Effector memory CD4-positive, alpha-beta T cell (primary cell): ENCODE measurements around the gene TOPORS.
A peak's percentile ranks its signal among the peaks of the same experiment; 100 is the strongest.
"Not testable (repeated sequence)": the region's sequence is repeated elsewhere in the genome, so short reads cannot be mapped to it uniquely, and the experiment has no call there.

Source experiments
- DNase-seq, 3 donors: peaks; one replicate each; pipeline ENCODE4 v3.0.0-alpha.2; 2020
- H3K27ac ChIP-seq: 2 replicates; pipeline ENCODE4 v1.7.0; 2013; ENCODE audit warnings: mild to moderate bottlenecking, low read length, moderate library complexity; ENCODE audit not compliant: insufficient read depth, poor library complexity, severe bottlenecking
- H3K27me3 ChIP-seq: replicated peaks from 2 replicates; pipeline ENCODE4 v1.7.0; 2013; ENCODE audit warnings: mild to moderate bottlenecking, low read length; ENCODE audit not compliant: insufficient read depth, control insufficient read depth, poor library complexity, severe bottlenecking
- H3K36me3 ChIP-seq: 2 replicates; pipeline ENCODE4 v1.7.0; 2013; ENCODE audit warnings: mild to moderate bottlenecking, low read length, moderate library complexity; ENCODE audit not compliant: control insufficient read depth, insufficient read depth
- H3K4me1 ChIP-seq: 2 replicates; pipeline ENCODE4 v1.7.0; 2013; ENCODE audit warnings: low read length, mild to moderate bottlenecking; ENCODE audit not compliant: control insufficient read depth, insufficient read depth, poor library complexity, severe bottlenecking
- H3K4me3 ChIP-seq: 2 replicates; pipeline ENCODE4 v1.7.0; 2013; ENCODE audit warnings: low read length, low read depth, mild to moderate bottlenecking; ENCODE audit not compliant: insufficient read depth, poor library complexity, severe bottlenecking
- H3K9me3 ChIP-seq: 2 replicates; pipeline ENCODE4 v1.7.0; 2013; ENCODE audit warnings: mild to moderate bottlenecking, low read length, moderate library complexity; ENCODE audit not compliant: control insufficient read depth
- total RNA-seq, 3 donors: gene quantifications; one replicate each; lab custom pipeline; 2026; lab: John Stamatoyannopoulos, UW

TOPORS gene
- 82.1 to 123 (median 94.7) reads per million in 3 donors for total RNA-seq

GRCh38 chr9:32552172-32552872 is at the start of gene TOPORS, which contains the start of gene SMIM27:
TSS of gene TOPORS (minus strand) at chr9:32552586. CDS start at chr9:32552436, 150 bp downstream.
TSS of gene SMIM27 (plus strand) at chr9:32552327. CDS start at chr9:32552435, 108 bp downstream.
- DNase-seq, result peak; percentile 80 to 88 (median 86)
- Histone ChIP-seq H3K36me3 (no peaks in the 10 kb centered on the region), H3K9me3 (no peaks in the 10 kb centered on the region), H3K4me3 (peak within 1 kb of the TSS; percentile 90), H3K4me1 (peaks cover 15% of the 10 kb centered on the region), H3K27ac (peak within 1 kb of the TSS; percentile 94), H3K27me3 (no peaks in the 10 kb centered on the region)

- H3K9me3 ChIP-seq, DNase-seq, H3K36me3 ChIP-seq, H3K4me3 ChIP-seq, H3K4me1 ChIP-seq, H3K27ac ChIP-seq, H3K27me3 ChIP-seq: not testable (repeated sequence)
Observed at GRCh38 chr9:32599021-32599420, 46.6 kb upstream of the TOPORS start.

- Histone ChIP-seq H3K27me3 (no peaks in the 10 kb centered on the region), H3K9me3 (no peaks in the 10 kb centered on the region), H3K4me1 (no peaks in the 10 kb centered on the region), H3K27ac (no peak overlapping the region), H3K36me3 (no peaks in the 10 kb centered on the region), H3K4me3 (no peak overlapping the region)
- DNase-seq, result no peak
Observed at GRCh38 chr9:32596936-32597335, 44.5 kb upstream of the TOPORS start.

GRCh38 chr9:32596096-32596865 is 43.9 kb upstream of the TOPORS start:
- Histone ChIP-seq H3K4me3 (no peak overlapping the region), H3K4me1 (no peaks in the 10 kb centered on the region), H3K36me3 (no peaks in the 10 kb centered on the region), H3K9me3 (no peaks in the 10 kb centered on the region), H3K27me3 (no peaks in the 10 kb centered on the region), H3K27ac (no peak overlapping the region)
- DNase-seq, result no peak

- no peak for DNase-seq
- no peaks in the 10 kb centered on the region for H3K36me3 ChIP-seq
- no peaks in the 10 kb centered on the region for H3K4me1 ChIP-seq
- H3K9me3 ChIP-seq, result no peaks in the 10 kb centered on the region
- H3K27ac ChIP-seq, result no peak overlapping the region
- no peaks in the 10 kb centered on the region for H3K27me3 ChIP-seq
- no peak overlapping the region for H3K4me3 ChIP-seq
Observed at GRCh38 chr9:32590898-32591297, 38.5 kb upstream of the TOPORS start.

GRCh38 chr9:32590476-32590875 is 38.1 kb upstream of the TOPORS start:
- Histone ChIP-seq H3K9me3 (no peaks in the 10 kb centered on the region), H3K27ac (no peak overlapping the region), H3K4me1 (no peaks in the 10 kb centered on the region), H3K36me3 (no peaks in the 10 kb centered on the region), H3K4me3 (no peak overlapping the region), H3K27me3 (no peaks in the 10 kb centered on the region)
- DNase-seq, result no peak

- Histone ChIP-seq H3K4me3 (no peak overlapping the region), H3K9me3 (no peaks in the 10 kb centered on the region), H3K27me3 (no peaks in the 10 kb centered on the region), H3K36me3 (no peaks in the 10 kb centered on the region), H3K27ac (no peak overlapping the region), H3K4me1 (no peaks in the 10 kb centered on the region)
- no peak for DNase-seq
Observed at GRCh38 chr9:32589083-32589723, 36.8 kb upstream of the TOPORS start.

- H3K27me3 ChIP-seq, result no peaks in the 10 kb centered on the region
- DNase-seq, result no peak
- H3K9me3 ChIP-seq, result no peaks in the 10 kb centered on the region
- no peak overlapping the region for H3K27ac ChIP-seq
- H3K4me1 ChIP-seq, result no peaks in the 10 kb centered on the region
- no peaks in the 10 kb centered on the region for H3K36me3 ChIP-seq
- no peak overlapping the region for H3K4me3 ChIP-seq
Observed at GRCh38 chr9:32587901-32588300, 35.5 kb upstream of the TOPORS start.

GRCh38 chr9:32584784-32585183 is 32.4 kb upstream of the TOPORS start:
- no peaks in the 10 kb centered on the region for H3K9me3 ChIP-seq
- no peak for DNase-seq
- no peaks in the 10 kb centered on the region for H3K36me3 ChIP-seq
- H3K4me1 ChIP-seq, result no peaks in the 10 kb centered on the region
- no peaks in the 10 kb centered on the region for H3K27me3 ChIP-seq
- H3K27ac ChIP-seq, result no peak overlapping the region
- H3K4me3 ChIP-seq, result no peak overlapping the region
